Cardiac fibroblast (primary cell): Measurements from ENCODE around the gene TGFB2.

Experiments used
- DNase-seq, 2 donors: peaks; one replicate each; pipeline versions ENCODE4 v3.0.0 to v3.0.0-alpha.2; 2010; ENCODE audit warnings: low read depth in 2 of 2
- H3K4me3 ChIP-seq, 2 donors: replicated peaks in 1 of 2; 1 replicate in 1 of 2; 2 replicates in 1 of 2; pipeline ENCODE4 v1.5.1; 2011; ENCODE audit warnings: low read depth in 2 of 2, low read length in 2 of 2, mild to moderate bottlenecking in 2 of 2, moderate library complexity in 1 of 2
- TF ChIP-seq, protein P1 (sequence below): IDR thresholded peaks from one replicate; pipeline ENCODE4 v1.5.1; 2011; ENCODE audit warnings: low read depth, mild to moderate bottlenecking, low read length, inconsistent platforms

TGFB2 gene

DNA sequence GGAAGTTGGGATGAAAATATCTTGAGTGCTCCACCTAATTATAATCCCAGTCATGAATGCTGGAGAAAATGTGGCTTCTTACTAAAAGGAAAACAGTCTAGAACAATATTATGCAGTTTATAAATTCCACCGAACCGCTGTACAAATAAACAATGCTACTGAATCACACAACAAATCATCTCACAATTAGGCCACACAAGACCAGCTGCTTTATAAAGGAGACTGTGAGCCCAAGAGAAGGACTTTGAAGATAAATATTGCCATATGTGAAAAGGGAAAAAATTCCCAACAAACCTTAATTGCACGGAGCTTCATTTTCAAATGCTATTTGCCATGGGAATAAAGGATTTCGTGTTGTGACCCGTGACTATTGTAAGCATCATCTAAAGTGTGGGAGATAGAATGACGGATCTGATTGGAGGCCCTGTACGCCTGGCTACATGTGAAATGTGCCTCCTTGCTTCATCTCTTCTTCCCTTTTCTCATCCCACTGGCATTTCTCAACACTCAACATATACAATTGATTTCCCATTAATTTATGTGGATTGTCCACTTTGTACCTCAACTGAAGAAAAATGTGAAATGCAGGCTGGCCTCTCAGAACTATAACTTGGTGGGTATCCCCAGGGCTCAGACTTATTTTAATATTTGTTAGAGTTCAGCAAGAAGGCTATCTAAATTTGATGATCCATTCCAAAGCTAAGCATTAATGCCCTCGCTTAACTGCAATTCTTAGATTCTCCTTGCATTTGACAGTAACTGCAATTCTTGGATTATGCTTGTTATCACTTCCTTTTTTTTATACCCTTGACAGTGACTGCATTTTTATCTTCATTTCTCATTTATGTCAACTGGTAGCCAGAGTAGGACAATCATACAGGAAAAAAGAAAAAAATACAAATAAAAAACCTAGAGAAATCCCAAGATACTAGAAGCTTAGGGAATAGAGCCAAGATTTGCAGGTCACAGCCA, 122.3 kb downstream of the TGFB2 start:
- TF ChIP-seq, protein P1, sequence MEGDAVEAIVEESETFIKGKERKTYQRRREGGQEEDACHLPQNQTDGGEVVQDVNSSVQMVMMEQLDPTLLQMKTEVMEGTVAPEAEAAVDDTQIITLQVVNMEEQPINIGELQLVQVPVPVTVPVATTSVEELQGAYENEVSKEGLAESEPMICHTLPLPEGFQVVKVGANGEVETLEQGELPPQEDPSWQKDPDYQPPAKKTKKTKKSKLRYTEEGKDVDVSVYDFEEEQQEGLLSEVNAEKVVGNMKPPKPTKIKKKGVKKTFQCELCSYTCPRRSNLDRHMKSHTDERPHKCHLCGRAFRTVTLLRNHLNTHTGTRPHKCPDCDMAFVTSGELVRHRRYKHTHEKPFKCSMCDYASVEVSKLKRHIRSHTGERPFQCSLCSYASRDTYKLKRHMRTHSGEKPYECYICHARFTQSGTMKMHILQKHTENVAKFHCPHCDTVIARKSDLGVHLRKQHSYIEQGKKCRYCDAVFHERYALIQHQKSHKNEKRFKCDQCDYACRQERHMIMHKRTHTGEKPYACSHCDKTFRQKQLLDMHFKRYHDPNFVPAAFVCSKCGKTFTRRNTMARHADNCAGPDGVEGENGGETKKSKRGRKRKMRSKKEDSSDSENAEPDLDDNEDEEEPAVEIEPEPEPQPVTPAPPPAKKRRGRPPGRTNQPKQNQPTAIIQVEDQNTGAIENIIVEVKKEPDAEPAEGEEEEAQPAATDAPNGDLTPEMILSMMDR: no peak
- peak in 1 of 2 donors; percentile 66 for DNase-seq
- H3K4me3 ChIP-seq: no peak overlapping the region

DNA sequence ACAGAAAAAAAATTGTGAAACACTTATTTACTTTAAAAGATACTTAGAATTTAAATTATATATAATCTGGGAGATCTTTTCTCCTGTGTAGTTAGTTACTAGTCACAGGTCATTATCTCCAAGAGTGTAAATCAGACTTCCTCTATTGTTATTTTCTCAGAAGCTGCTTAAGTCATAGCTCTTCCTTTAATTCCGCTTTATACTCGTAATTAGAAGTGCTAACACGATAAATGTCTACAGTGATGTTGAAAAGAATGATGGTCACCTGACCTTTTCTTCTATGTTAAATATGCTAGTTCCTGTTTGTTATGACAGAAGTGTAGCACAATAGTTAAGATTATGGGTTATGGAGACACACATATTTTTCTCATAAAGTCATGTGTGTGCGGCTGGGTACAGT, 123.6 kb downstream of the TGFB2 start:
- TF ChIP-seq, protein P1: no peak
- no peak overlapping the region for H3K4me3 ChIP-seq
- no peak for DNase-seq

DNA sequence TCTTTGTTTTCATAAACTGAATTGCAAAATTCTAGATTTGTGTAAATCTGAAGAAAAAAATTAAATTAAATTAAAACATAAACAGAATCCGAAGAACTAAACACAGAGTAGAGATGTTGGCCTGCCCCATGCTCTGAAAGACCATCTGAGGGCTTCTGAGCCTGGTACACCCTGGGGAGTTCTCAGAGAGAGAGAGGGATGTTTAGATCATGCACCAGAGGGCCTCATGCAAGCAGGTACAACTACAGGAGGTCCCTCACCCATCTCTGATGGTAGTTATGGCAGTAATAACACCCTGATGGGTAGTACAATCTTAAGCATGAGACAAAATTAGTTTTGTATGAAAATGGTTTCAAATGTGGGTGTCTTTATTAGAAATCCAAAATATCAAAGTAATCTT, 127.7 kb downstream of the TGFB2 start:
- TF ChIP-seq, protein P1: no peak
- no peak for DNase-seq
- no peak overlapping the region for H3K4me3 ChIP-seq

DNA sequence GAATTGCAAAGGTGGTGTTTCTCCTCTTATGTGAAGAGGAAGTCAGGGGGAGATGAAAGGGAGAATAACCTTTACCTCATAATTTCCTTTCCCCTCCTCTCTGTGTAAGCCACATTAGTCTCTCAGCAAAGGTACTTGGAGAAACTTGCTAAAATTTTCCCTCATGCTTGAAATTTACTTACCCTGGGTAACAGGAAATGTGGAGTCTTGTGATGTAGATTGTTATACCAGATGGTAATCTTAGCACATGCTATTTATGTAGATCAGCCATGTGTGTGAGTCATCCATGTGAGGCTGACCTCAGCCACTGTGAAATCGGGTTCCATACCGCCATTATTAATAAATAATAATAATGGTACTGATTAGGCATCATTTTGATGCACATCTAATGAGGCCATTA, 128.4 kb downstream of the TGFB2 start:
- H3K4me3 ChIP-seq: no peak overlapping the region
- TF ChIP-seq, protein P1: no peak
- peak in 1 of 2 donors; percentile 74 for DNase-seq

DNA sequence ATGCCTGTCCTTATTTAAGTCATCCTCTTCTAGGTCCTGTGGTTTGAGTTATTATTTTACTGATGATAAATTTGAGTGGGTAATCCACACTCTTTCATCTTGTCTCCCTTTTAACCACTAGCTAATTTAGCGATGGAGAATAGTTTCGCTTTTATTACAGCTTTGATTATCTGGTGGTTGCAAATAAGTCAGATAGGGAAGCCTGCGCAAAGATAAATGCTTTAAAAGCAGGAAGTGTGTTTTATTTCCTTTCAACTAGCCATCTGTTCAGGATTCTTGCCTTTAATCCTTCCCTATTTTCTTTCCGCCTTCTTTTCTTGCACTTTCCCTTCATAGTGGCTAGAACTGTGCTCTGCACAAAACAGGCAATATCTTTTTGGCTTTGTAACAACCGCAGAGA, 129.0 kb downstream of the TGFB2 start:
- no peak overlapping the region for H3K4me3 ChIP-seq
- TF ChIP-seq, protein P1: no peak
- no peak for DNase-seq

DNA sequence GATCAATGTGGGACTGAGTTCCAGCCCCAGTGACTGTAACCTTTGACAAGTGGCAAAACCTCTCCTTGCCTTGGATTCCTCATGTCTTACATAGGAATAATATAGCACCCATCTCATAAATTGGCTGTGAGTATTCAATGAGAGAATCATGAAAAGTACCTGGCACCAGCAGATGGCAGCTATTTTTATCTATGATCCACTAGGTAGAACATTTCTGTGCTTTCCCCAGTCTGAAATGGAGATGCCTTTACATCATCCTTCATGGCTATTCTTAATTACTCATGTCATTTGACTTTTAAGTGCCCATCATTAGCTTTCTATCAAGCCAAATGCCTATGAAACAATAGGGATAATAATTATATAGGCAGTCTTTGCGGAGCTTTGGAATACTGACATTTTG, 130.1 kb downstream of the TGFB2 start:
- peak in 1 of 2 donors; percentile 51 for DNase-seq
- TF ChIP-seq, protein P1: no peak
- H3K4me3 ChIP-seq: no peak overlapping the region
